Esophagus muscularis mucosa (tissue), 4 donors: ENCODE measurements around the gene VAMP2. TPM values are rescaled to one million over a fixed set of nuclear protein-coding genes. Genes with fewer than 3 reads are reported as not detected.
"Not testable (repeated sequence)": the region's sequence is repeated elsewhere in the genome, so short reads cannot be mapped to it uniquely, and the experiment has no call there.

Source experiments
- DNase-seq: peaks from one replicate; pipeline ENCODE4 v3.0.0-alpha.2; 2017; ENCODE audit errors: extremely low spot score
- H3K27ac ChIP-seq, 4 donors: fragments of 200-600 bp; sonication (generic); replicated peaks in 1 of 4; 1 replicate in 3 of 4; 2 replicates in 1 of 4; pipeline ENCODE4 v1.5.1; 2016 to 2019; ENCODE audit warnings: mild to moderate bottlenecking in 1 of 4
- H3K27me3 ChIP-seq, 4 donors: fragments of 200-600 bp; sonication (generic); one replicate each; pipeline versions ENCODE4 v1.5.1 to v1.6.0; 2016 to 2019
- H3K36me3 ChIP-seq, 4 donors: fragments of 200-600 bp; sonication (generic); one replicate each; pipeline ENCODE4 v1.5.1; 2016 to 2019
- H3K4me1 ChIP-seq, 4 donors: fragments of 200-600 bp; sonication (generic); one replicate each; pipeline ENCODE4 v1.5.1; 2016 to 2019
- H3K4me3 ChIP-seq, 4 donors: fragments of 200-600 bp; sonication (generic); 1 replicate in 2 of 4; 2 replicates in 2 of 4; pipeline ENCODE4 v1.5.1; 2016 to 2019; ENCODE audit warnings: mild to moderate bottlenecking in 4 of 4, moderate library complexity in 1 of 4
- H3K9me3 ChIP-seq, 4 donors: fragments of 200-600 bp; sonication (generic); 1 replicate in 3 of 4; 2 replicates in 1 of 4; pipeline ENCODE4 v1.5.1; 2016 to 2019
- CTCF ChIP-seq, 3 experiments: fragments of 200-600 bp in 2 of 3; fragments of 450-650 bp in 1 of 3; sonication (generic) in 2 of 3; IDR thresholded peaks; one replicate each; pipeline ENCODE4 v1.5.1; 2017 to 2019; ENCODE audit warnings: antibody characterized with exemption in 3 of 3, mild to moderate bottlenecking in 2 of 3, moderate library complexity in 1 of 3
- EP300 ChIP-seq: sonication (generic); formaldehyde crosslinking; IDR thresholded peaks from one replicate; pipeline ENCODE4 v1.6.1; 2017; ENCODE audit warnings: antibody characterized with exemption
- POLR2A ChIP-seq: fragments of 450-650 bp; IDR thresholded peaks from one replicate; pipeline ENCODE4 v1.6.1; 2017; ENCODE audit warnings: antibody characterized with exemption, moderate library complexity, mild to moderate bottlenecking, low read depth
- POLR2AphosphoS5 ChIP-seq, 2 donors: sonication (generic); formaldehyde crosslinking; IDR thresholded peaks; one replicate each; pipeline ENCODE4 v1.6.1; 2017; ENCODE audit warnings: antibody characterized with exemption in 2 of 2
- WGBS: methylation state at CpG from one replicate; pipeline ENCODE4 v1.1.5; 2018; 5-methylcytosine and 5-hydroxymethylcytosine counted together
- intact Hi-C: fragments of 100-400 bp; cut with DNase I; formaldehyde crosslinking; loops from one replicate; pipeline ENCODE4 v1.15.1; 2023
- total RNA-seq, 4 donors: library from RNA; depleted of rRNA; stranded (reverse); fragments of >200 nt; gene quantifications; one replicate each; pipeline versions ENCODE4 v1.1.0 to v1.2.1, GENCODE V29; 2016

The VAMP2 gene
- total RNA-seq, 4 donors from 2014 or later: 23.7 to 36.4 (median 33.0) TPM

DNA sequence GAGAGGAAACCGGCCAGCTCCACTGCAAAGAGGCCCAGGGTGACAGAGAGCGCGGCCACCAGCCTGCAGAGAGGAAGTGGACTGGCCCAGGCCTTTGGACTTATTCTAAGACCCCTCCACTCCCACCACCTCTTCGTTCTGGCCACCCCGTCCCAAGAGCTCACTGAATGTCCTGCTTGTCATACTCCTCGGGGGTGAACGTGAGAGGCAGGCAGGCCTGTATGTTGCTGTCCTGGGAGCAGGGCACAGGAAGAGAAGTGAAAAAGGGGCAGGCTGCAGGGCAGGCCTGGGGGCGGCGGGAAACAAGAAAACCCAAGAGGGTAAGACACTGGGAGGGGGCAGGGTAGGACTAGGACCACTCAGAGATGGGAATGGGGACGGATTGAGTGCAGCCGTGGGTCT lies 13.0 kb upstream of the VAMP2 start:
- no peaks in the 10 kb centered on the region for H3K9me3 ChIP-seq
- H3K36me3 ChIP-seq: no peaks in the 10 kb centered on the region
- peaks cover 29 to 50% (median 40%) of the 10 kb centered on the region in 4 donors for H3K4me1 ChIP-seq
- DNase-seq: no peak
- intact Hi-C loops: no loop called here
- WGBS: 19% methylated on average over 11 of the region's 11 CpGs
- H3K4me3 ChIP-seq: peak overlapping the region; percentile 57 to 81 (median 62)
- H3K27ac ChIP-seq: peak overlapping the region; percentile 79 to 88 (median 83)
- TF ChIP-seq CTCF (IDR thresholded peaks at IDR 0.05) (no peak), POLR2AphosphoS5 (IDR thresholded peaks at IDR 0.05) (no peak), EP300 (no peak), POLR2A (no peak)
- H3K27me3 ChIP-seq: no peaks in the 10 kb centered on the region

GRCh38 chr17:8173871-8174322 lies 11.1 kb upstream of the VAMP2 start:
- Histone ChIP-seq H3K27me3 (no peaks in the 10 kb centered on the region), H3K4me3 (peak overlapping the region; percentile 41 to 59 (median 49)), H3K9me3 (no peaks in the 10 kb centered on the region), H3K4me1 (peaks cover 29 to 50% (median 40%) of the 10 kb centered on the region in 4 donors), H3K36me3 (no peaks in the 10 kb centered on the region), H3K27ac (peak overlapping the region; percentile 81 to 89 (median 86))
- WGBS: 3% methylated on average over 14 of the region's 14 CpGs
- TF ChIP-seq EP300: no peak
- DNase-seq: no peak
- intact Hi-C loops: no loop called here

GRCh38 chr17:8173056-8173870 lies 10.5 kb upstream of the VAMP2 start:
- Histone ChIP-seq H3K4me1 (peaks cover 29 to 50% (median 40%) of the 10 kb centered on the region in 4 donors), H3K27me3 (no peaks in the 10 kb centered on the region), H3K36me3 (no peaks in the 10 kb centered on the region), H3K4me3 (peak overlapping the region; percentile 41 to 59 (median 49)), H3K27ac (peak overlapping the region; percentile 81 to 89 (median 86)), H3K9me3 (no peaks in the 10 kb centered on the region)
- WGBS: under 1% methylated on average over 23 of the region's 23 CpGs
- intact Hi-C loops: no loop called here
- TF ChIP-seq POLR2A (peak; percentile 100), CTCF (IDR thresholded peaks at IDR 0.05) (no peak), EP300 (no peak), POLR2AphosphoS5 (IDR thresholded peaks at IDR 0.05) (peak; percentile 97 to 100)
- DNase-seq: no peak

DNA sequence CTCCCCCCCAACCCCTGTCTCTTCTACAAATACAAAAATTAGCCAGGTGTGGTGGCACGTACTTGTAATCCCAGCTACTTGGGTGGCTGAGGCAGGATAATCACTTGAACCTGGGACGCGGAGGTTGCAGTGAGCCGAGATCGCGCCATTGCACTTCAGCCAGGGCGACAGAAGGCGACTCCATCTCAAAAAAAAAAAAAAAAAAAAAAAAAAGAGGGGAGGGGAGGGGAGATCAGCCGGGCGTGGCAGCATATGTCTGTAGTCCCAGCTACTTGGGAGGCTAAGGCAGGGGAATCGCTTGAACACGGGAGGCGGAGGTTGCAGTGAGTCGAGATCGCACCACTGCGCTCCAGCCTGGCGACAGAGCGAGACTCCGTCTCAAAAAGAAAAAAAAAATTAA lies 7.4 kb upstream of the VAMP2 start:
- 88% methylated on average over 19 of the region's 19 CpGs for WGBS
- H3K4me1 ChIP-seq: peaks cover 12 to 26% (median 22%) of the 10 kb centered on the region in 4 donors
- H3K4me3 ChIP-seq, H3K36me3 ChIP-seq, DNase-seq, H3K27ac ChIP-seq, H3K27me3 ChIP-seq, H3K9me3 ChIP-seq, intact Hi-C loops: not testable (repeated sequence)

GRCh38 chr17:8167526-8167925 lies 4.8 kb upstream of the VAMP2 start:
- Histone ChIP-seq H3K27me3 (no peaks in the 10 kb centered on the region), H3K9me3 (no peaks in the 10 kb centered on the region), H3K27ac (no peak overlapping the region), H3K36me3 (no peaks in the 10 kb centered on the region), H3K4me3 (no peak overlapping the region), H3K4me1 (peaks cover 19 to 26% (median 23%) of the 10 kb centered on the region in 4 donors)
- TF ChIP-seq CTCF (IDR thresholded peaks at IDR 0.05) (no peak), EP300 (no peak), POLR2A (no peak), POLR2AphosphoS5 (IDR thresholded peaks at IDR 0.05) (no peak)
- 62% methylated on average over 3 of the region's 3 CpGs for WGBS
- no peak for DNase-seq
- intact Hi-C loops: no loop called here
